Activated CD4-positive, CD25-positive, alpha-beta regulatory T cell treated with anti-CD3 and anti-CD28 coated beads, Interleukin-2, amount 50 U/mL, for 72 hours (primary cell): ENCODE data around the gene C10orf90.
"Not testable (repeated sequence)": the region's sequence is repeated elsewhere in the genome, so short reads cannot be mapped to it uniquely, and the experiment has no call there.

Experiments used
- DNase-seq: peaks from one replicate; pipeline ENCODE4 v3.0.0; 2021

C10orf90 gene

DNA sequence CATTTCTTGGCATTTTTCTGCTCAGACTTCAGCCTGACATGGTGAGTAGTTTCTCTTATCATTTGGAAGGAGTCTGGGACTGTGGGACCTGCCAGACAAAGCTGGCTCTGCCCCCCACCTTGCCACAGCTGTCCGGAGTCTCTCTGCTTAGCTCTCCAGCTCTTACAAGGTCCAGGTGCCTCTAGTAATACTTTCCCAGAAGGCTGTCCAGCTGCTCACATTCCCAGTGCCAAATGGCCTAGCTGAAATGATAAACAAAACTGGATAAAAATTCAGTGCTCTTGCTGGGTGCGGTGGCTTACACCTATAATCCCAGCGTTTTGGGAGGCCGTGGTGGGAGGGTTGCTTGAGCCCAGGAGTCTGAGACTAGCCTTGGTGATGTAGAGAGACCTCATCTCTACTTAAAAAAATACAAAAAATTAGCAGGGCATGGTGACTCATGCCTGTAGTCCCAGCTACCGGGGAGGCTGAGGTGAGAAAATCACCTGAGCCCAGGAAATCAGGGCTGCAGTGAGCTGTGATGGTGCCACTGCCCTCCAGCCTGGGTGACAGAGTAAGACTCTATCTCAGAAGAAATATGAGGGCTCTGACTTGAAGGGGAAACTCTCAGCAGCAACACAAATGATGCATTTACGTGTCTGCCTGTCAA, 86.8 kb downstream of the C10orf90 start:
- no peak for DNase-seq

GRCh38 chr10:126581648-126582046, 88.8 kb downstream of the C10orf90 start:
- DNase-seq = no peak

- no peak for DNase-seq
These were observed 89.4 kb downstream of the C10orf90 start for GRCh38 chr10:126580873-126581647.

GRCh38 chr10:126576336-126576735, 94.2 kb downstream of the C10orf90 start:
- no peak for DNase-seq

GRCh38 chr10:126570621-126571602, 99.6 kb downstream of the C10orf90 start:
- no peak for DNase-seq

DNA sequence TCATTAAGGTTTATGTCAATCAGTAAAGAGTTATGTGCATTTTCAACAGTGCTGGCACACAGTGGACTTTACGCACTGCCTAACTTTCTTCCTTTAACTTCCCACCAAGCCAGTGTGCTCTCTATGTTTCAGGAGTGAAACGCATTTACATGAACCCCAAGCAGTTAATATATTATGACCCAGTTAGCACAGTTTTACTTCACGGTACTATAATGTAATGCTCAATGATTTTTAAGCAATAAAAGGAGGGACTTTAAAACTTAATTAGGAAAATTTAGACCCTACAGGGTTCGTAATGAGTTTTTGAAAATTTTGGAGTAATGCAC, 100.3 kb downstream of the C10orf90 start:
- no peak for DNase-seq

- no peak for DNase-seq
These were observed 100.8 kb downstream of the C10orf90 start for GRCh38 chr10:126569513-126570244.

DNA sequence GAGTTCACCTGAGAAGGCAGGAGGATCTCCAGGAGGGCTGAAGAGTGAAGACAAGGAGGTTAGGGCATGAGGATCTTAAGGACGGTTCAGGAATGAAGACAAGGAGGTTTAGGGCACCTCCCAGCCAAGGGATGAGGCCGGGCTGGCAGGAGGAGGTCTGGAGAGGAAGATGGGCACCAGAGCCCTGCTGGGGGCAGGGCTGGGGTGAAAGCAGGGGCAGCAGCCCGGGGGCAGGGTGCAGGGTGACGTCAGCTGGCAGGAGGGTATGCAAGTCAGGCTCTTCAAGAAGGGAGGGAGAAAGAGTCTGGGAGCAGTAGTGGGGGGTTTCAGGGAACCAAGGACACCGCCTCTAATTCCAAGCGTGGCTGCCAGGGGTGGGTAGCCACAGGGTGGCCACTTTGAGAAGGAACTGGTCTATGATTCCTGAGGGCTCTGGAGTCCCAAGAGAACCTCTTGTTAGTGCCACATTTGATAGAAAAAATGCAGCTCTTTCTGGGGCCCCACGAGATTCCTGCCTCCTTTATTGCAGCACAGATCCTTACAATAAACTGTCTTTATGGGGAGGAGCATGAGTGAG, 101.6 kb downstream of the C10orf90 start:
- DNase-seq = no peak

DNA sequence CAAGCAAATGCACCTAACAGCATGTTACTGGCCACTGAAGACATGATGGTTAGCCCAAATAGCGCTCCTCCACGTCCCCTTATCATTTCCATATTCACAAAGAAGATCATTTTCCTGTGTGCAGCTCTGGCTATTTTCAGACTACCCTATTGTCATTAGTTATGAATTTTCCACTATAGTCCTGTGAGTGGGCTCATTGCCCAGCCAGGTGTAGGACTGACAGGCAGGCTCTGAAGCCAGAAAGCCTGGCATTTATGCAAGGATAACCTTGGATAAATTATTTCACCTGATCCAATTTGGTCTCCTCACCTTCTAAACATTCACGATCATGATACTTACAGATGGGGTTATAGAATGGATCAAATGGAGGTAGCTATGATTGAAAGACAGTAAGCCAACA, 104.6 kb downstream of the C10orf90 start:
- DNase-seq = no peak

GRCh38 chr10:126565441-126565840, 105.1 kb downstream of the C10orf90 start:
- DNase-seq = no peak

DNA sequence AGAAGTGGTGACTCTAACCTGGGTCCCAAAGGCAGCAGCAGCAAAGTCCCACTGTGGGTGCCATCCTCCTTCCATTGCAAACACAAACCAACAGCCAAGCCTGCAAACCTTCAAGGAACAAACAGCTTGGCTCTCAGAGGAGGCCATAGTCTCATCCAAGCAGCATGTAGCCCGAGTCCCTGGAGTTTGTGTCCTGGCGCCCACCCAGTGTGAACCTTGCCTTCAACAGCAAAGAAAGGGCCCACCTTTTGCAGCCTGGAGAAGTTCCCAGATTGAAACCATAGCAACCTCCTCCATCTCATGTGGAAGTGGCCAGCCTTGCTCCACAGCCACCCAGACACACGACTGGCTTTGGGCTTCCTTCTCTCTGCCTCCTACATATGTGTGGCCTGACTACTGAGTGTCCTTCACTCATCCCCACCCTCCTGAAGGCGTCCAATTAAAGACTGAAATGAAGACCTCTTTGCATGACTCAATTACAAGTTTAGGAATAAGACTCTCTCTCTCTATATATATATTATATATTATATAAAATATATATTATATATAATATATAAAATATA, 106.1 kb downstream of the C10orf90 start:
- DNase-seq = no peak

- DNase-seq = no peak
These were observed 107.1 kb downstream of the C10orf90 start for GRCh38 chr10:126563361-126563760.

DNA sequence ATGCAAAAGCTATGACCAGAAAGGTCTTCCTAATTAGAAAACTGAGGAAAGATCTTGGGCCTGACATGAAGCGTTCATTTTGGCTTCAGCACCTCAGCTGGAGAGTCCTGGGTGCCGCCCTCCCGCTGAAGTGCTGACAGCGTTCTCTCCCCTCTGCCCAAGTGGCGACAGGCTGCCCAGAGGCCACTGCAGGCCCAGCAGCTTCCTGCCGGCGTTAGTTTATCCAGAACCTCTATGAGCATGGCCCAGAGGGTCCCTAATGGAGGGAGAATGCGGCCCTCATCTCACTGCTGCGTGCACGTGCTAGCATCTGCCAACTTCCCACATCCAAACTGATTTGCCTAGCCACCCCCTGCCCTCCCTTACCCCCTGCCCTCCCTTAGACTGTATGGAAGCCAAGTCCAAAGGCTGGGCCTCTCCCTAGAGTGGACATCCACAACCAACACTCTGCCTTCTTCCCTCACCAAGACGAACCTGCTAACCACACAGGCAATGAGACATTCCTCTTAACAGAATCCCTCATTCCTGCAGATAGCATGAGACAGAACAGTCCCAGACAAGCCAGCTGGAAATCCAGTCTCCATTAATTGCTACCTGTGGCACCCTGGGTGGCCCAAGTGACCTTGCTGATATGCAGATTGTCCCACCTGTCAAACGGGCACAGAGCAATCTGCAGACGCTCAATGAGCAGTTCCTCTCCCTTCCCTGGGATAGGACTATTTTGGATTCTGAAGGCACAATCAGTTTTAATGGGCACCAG, 108.4 kb downstream of the C10orf90 start:
- no peak for DNase-seq

GRCh38 chr10:126561294-126561920, 109.1 kb downstream of the C10orf90 start:
- no peak for DNase-seq

GRCh38 chr10:126558881-126559280, 111.6 kb downstream of the C10orf90 start:
- no peak for DNase-seq

DNA sequence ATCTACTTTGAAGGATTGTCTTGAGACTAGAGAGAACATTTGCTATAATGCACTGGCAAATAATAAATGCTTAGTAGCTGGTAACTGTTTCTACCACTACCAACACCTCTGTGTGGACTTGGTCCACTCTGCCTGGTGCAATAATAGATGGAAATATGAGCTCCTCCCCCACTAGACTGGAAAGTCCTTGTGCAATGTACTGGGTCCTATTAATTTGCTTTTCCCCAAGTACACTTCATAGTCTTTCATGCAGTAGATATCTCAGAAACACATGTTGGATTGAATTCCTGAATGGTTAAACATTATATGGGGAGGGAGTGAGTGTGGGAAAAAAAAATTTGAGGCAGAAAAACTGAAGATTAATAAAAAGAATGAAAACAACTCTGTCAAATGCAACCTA, 119.3 kb downstream of the C10orf90 start:
- DNase-seq = no peak

GRCh38 chr10:126550586-126550985, 119.9 kb downstream of the C10orf90 start:
- not testable (repeated sequence) for DNase-seq

GRCh38 chr10:126549344-126549743, 121.1 kb downstream of the C10orf90 start:
- DNase-seq = no peak

- DNase-seq = no peak
These were observed 125.9 kb downstream of the C10orf90 start for GRCh38 chr10:126544565-126544964.

- DNase-seq = no peak
These were observed 131.9 kb downstream of the C10orf90 start for GRCh38 chr10:126538439-126539135.
